HEK293 (cell line): ENCODE results near the gene MRTFB.

Experiments used
- MZF1 ChIP-seq: fragments of 450-650 bp; formaldehyde crosslinking; IDR thresholded peaks from 2 replicates; pipeline ENCODE4 v1.5.1; 2017; ENCODE audit warnings: missing biosample characterization, missing genetic modification characterization, borderline replicate concordance
- ZNF214 ChIP-seq: fragments of 450-650 bp; formaldehyde crosslinking; IDR thresholded peaks from 2 replicates; pipeline ENCODE4 v1.5.1; 2017; ENCODE audit warnings: missing biosample characterization, mild to moderate bottlenecking, missing genetic modification characterization, borderline replicate concordance
- ZNF280D ChIP-seq: fragments of 450-650 bp; formaldehyde crosslinking; IDR thresholded peaks from 2 replicates; pipeline ENCODE4 v1.5.1; 2016; ENCODE audit warnings: missing biosample characterization, missing genetic modification characterization
- ZNF600 ChIP-seq: fragments of 450-650 bp; formaldehyde crosslinking; IDR thresholded peaks from 2 replicates; pipeline ENCODE4 v1.5.1; 2016; ENCODE audit warnings: missing biosample characterization, missing genetic modification characterization

DNA sequence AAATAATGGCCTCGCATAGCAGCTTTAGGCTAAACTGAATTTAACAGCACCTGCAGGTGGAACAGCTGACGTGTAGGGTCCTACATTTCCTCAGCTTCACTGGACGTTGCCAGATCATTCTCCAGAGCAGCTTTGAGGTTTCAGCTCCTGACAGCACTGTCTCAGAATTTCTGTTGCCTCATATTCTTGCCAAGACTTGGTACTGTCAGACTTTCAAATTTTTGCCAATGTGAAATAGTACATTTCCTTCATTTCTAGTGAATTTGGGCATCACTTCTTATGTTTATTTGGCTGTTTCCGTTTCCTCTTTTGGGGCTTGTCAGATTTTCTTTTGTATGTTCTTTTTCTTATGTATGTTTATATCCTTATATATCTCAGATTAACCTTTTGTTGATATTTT is 48.7 kb downstream of the MRTFB start:
- TF ChIP-seq ZNF280D (tag by site-specific recombination) (no peak), ZNF214 (tag by site-specific recombination) (no peak), ZNF600 (tag by site-specific recombination) (no peak), MZF1 (tag by site-specific recombination) (no peak)
